ENCODE data around the gene DNAJC22.
A peak's percentile ranks its signal among the peaks of the same experiment; 100 is the strongest.
"Not testable (repeated sequence)": the region's sequence is repeated elsewhere in the genome, so short reads cannot be mapped to it uniquely, and the experiment has no call there.

DNAJC22 gene

GRCh38 chr12:49367381-49368239, 20.9 kb downstream of the DNAJC22 start, which contains the start of gene SPATS2:
Gene SPATS2 (plus strand): TSS chr12:49367462. CDS start chr12:49461013, 93,551 bp downstream.
- DNase-seq (ENCODE audit: low read depth in 2 of 3, low spot score in 2 of 3): peak in 1 of 3 experiments; percentile 77

DNA sequence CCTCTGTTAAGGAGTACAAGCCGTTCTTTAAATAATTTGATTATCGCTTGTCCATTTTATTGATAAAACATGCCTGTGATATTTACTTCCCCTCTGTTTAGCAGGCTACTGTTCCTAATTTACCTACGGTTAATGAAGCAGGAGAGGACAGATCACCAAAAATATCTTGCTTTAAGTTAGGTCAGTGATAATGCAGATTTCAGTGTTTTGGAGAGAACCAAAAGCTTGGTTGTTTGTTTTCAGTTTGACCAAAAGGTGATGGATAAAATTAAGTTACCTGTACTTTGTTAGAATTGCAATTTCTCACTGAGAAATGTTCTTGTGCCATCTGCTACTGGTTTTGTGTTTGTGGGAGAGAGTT, 21.5 kb downstream of the DNAJC22 start:
- DNase-seq (ENCODE audit: low read depth in 2 of 3, low spot score in 2 of 3): no peak

- DNase-seq (ENCODE audit: low read depth in 2 of 3, low spot score in 2 of 3): no peak
Observed at GRCh38 chr12:49369411-49370145, 22.9 kb downstream of the DNAJC22 start.

DNA sequence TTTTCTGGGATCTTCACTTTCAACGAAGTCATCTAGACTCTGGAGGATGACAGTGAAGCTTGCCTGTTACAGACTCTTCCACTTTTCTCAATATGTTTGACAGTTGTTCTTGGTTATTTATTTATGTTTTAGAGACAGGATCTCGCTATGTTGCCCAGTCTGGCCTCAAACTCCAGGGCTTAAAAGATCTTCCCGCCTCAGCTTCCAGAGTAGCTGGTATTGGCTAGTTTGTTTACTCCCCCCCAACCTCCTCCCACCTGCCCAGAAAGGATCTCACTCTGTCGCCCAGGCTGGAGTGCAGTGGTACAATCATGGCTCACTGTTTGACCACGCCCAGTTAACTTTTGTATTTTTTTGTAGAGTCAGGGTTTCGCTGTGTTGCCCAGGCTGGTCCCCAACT, 23.9 kb downstream of the DNAJC22 start:
- no peak for DNase-seq (ENCODE audit: low read depth in 2 of 3, low spot score in 2 of 3)

DNA sequence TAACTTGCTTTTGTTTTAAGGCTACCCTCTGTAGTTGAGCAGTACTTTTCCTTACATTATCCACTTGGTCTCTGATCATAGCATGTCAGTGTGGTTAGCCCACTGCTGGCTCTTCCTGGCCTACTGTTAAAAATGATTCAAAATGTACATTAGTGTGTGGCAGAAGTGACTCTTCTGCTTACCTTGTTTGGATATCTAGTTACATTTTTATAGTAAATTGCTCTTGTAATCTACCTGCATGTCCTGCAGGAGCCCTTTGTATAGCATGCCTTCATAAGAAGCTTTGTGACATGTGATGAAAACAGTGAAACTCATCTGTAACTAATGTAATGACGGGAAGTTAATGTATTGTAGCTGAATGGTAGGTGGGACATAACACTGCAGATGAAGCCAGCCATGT, 28.7 kb downstream of the DNAJC22 start:
- DNase-seq (ENCODE audit: low read depth in 2 of 3, low spot score in 2 of 3): no peak

DNA sequence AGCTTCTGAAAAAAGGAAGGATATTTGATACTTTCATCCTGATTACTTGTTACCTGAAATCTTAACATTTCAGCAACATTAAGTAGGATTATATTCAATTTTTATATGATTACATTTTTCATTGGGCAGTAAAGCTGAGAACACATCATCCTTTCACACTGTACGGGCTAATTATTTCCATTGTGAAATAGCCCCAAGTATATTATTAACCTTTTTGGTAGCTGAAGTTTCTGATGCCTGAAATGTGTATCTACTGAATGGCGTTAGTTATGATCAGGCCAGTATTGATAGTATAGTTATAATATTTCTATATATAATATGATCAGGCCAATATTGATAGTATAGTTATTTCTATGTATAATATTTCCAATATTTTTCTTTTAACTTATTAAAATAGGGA, 30.7 kb downstream of the DNAJC22 start:
- no peak for DNase-seq (ENCODE audit: low read depth in 2 of 3, low spot score in 2 of 3)

DNA sequence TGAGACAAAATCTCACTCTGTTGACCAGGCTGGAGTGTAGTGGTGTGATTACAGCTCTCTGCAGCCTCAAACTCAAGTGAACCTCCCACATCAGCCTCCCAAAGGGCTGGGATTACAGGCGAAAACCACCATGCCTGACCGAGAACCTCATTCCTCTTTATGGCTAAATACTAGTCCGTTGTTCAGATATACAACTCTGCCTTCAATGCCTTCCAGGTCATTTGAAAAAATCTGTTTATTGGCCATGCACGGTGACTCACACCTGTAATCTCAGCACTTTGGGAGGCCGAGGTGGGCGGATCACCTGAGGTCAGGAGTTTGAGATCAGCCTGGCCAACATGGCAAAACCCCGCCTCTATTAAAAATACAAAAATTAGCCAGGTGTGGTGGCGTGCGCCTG, 33.5 kb downstream of the DNAJC22 start:
- not testable (repeated sequence) for DNase-seq (ENCODE audit: low read depth in 2 of 3, low spot score in 2 of 3)

- DNase-seq (ENCODE audit: low read depth in 2 of 3, low spot score in 2 of 3): peak; percentile 27 to 33 (median 33)
Observed at GRCh38 chr12:49388682-49389386, 42.1 kb downstream of the DNAJC22 start.

- no peak for DNase-seq (ENCODE audit: low read depth in 2 of 3, low spot score in 2 of 3)
Observed at GRCh38 chr12:49389387-49389703, 42.7 kb downstream of the DNAJC22 start.

DNA sequence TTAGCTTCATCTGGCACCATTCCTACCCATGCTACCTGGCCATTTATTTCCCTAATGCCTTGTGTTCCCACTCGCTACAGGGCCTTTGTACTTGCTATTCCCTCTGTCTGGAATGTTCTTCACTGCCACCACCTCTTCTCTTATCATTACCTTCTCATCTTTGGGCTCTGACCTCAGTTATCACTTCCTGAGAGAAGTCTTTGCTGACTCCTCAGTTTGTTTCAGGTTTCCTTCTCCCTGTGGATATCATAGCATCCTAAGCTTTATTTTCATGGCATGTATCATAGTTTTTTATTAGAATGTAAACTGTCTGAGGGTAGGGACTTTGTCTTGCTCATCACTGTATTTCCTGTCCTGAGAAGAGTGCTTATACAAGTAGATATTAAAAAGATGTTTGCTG, 50.3 kb downstream of the DNAJC22 start:
- DNase-seq (ENCODE audit: low read depth in 2 of 3, low spot score in 2 of 3): no peak

- no peak for DNase-seq (ENCODE audit: low read depth in 2 of 3, low spot score in 2 of 3)
Observed at GRCh38 chr12:49400304-49400703, 53.6 kb downstream of the DNAJC22 start.

Data from activated CD8-positive, alpha-beta memory T cell treated with anti-CD3 and anti-CD28 coated beads for 48 hours (primary cell).